Natural killer cell treated with Interleukin-12 subunit alpha and Interleukin-12 subunit beta and Interleukin-15 and Interleukin-18, amount 100 ng/mL, for 72 hours (primary cell): ENCODE measurements around the gene EPN2. TPM values are rescaled to one million over a fixed set of nuclear protein-coding genes. Genes with fewer than 3 reads are reported as not detected.
"Not testable (repeated sequence)": the region's sequence is repeated elsewhere in the genome, so short reads cannot be mapped to it uniquely, and the experiment has no call there.

Experiments used
- ATAC-seq, 2 donors: fragments of 150-1000 bp; cut with Tn5 transposase in 1 of 2; sonication (Bioruptor Pico), chemical (Tn5 transposase) in 1 of 2; 2 replicates each; pipeline ENCODE4 v1.10.0; 2021
- DNase-seq: peaks from one replicate; pipeline ENCODE4 v3.0.0; 2022; ENCODE audit warnings: low spot score
- H3K27ac Mint-ChIP-seq, 2 donors: 1 replicate in 1 of 2; 2 replicates in 1 of 2; pipeline ENCODE4 v1.8.0; 2022; ENCODE audit warnings: mixed read lengths in 2 of 2, mild to moderate bottlenecking in 1 of 2, moderate library complexity in 1 of 2
- H3K27me3 Mint-ChIP-seq, 2 donors: 1 replicate in 1 of 2; 2 replicates in 1 of 2; pipeline ENCODE4 v1.8.0; 2022; ENCODE audit warnings: mixed read lengths in 2 of 2
- H3K36me3 Mint-ChIP-seq: one replicate; pipeline ENCODE4 v1.8.0; 2022; ENCODE audit warnings: mixed read lengths
- H3K4me1 Mint-ChIP-seq, 2 donors: 1 replicate in 1 of 2; 2 replicates in 1 of 2; pipeline ENCODE4 v1.8.0; 2022; ENCODE audit warnings: low read depth in 2 of 2, mixed read lengths in 2 of 2, mild to moderate bottlenecking in 1 of 2
- H3K4me3 Mint-ChIP-seq: one replicate; pipeline ENCODE4 v1.8.0; 2022; ENCODE audit warnings: mixed read lengths
- H3K9me3 Mint-ChIP-seq: 2 replicates; pipeline ENCODE4 v1.8.0; 2022; ENCODE audit warnings: mixed read lengths
- total RNA-seq, 2 donors: library from RNA; stranded (reverse); gene quantifications; one replicate each; pipeline ENCODE4 v1.2.3, GENCODE V29; 2022

Gene EPN2
- total RNA-seq, 2 donors from 2014 or later: 1.5 to 20.3 TPM

DNA sequence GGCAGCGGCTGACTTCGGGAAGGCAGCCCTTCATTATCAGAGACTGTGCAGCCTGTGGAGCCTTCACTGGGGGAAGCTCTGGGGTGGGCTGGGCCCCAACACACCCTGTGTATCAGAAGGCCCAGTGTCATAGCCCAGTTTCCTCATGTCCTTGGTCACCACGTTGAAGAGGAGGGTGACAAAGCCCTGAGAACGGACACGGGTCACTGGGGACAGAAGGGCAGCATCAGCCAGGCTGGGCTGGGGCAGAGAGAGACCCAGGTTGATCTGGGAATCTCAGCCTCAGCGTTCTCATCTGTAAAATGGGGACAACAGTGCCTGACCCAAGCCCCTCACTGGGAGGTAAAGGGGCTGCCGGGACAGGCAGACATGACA lies 106.1 kb downstream of the EPN2 start:
- ATAC-seq: no peak

GRCh38 chr17:19343671-19344151 lies 106.5 kb downstream of the EPN2 start:
- peak; percentile 28 for DNase-seq
- Mint-ChIP-seq H3K27me3 (peaks cover 9 to 11% of the 10 kb centered on the region in 2 donors), H3K4me3 (no peak overlapping the region), H3K4me1 (peaks cover 3 to 4% of the 10 kb centered on the region in 2 donors), H3K36me3 (no peaks in the 10 kb centered on the region), H3K9me3 (no peaks in the 10 kb centered on the region), H3K27ac (no peak overlapping the region)
- no peak for ATAC-seq

More for the DNA sequence above, 106.1 kb downstream of the EPN2 start:
- H3K9me3 Mint-ChIP-seq: no peaks in the 10 kb centered on the region
- H3K27ac Mint-ChIP-seq: no peak overlapping the region
- peaks cover 3 to 4% of the 10 kb centered on the region in 2 donors for H3K4me1 Mint-ChIP-seq
- DNase-seq: no peak
- H3K4me3 Mint-ChIP-seq: no peak overlapping the region
- no peaks in the 10 kb centered on the region for H3K36me3 Mint-ChIP-seq
- peaks cover 9 to 11% of the 10 kb centered on the region in 2 donors for H3K27me3 Mint-ChIP-seq

GRCh38 chr17:19344311-19345066 lies 107.3 kb downstream of the EPN2 start:
- Mint-ChIP-seq H3K27me3 (peaks cover 9 to 11% of the 10 kb centered on the region in 2 donors), H3K9me3 (no peaks in the 10 kb centered on the region), H3K4me3 (no peak overlapping the region), H3K36me3 (no peaks in the 10 kb centered on the region), H3K27ac (no peak overlapping the region), H3K4me1 (peaks cover 3 to 4% of the 10 kb centered on the region in 2 donors)
- DNase-seq: peak; percentile 49
- no peak for ATAC-seq

DNA sequence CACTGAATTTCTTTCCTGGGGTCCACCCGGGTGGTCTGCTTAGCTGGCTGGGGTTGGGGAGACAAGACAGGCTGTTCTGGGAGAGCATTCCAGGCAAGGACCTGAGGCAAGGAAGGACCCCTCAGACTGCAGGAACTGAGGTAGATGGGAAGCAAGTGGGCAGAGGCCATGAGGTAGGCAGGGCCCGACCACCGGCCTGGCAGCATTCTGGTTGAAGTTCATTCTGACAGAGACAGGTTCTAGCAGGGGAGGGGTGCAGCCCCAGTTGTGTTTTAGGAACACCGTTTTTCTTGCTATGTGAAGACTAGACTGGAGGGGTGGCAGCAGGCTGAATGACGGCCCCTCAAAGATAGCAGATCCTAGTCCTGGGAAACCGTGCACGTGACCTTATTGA lies 107.9 kb downstream of the EPN2 start:
- ATAC-seq (no peak), DNase-seq (peak; percentile 3)
- H3K9me3 Mint-ChIP-seq: no peaks in the 10 kb centered on the region
- peaks cover 9 to 11% of the 10 kb centered on the region in 2 donors for H3K27me3 Mint-ChIP-seq
- H3K4me3 Mint-ChIP-seq: no peak overlapping the region
- no peaks in the 10 kb centered on the region for H3K36me3 Mint-ChIP-seq
- H3K4me1 Mint-ChIP-seq: peaks cover 3 to 4% of the 10 kb centered on the region in 2 donors
- H3K27ac Mint-ChIP-seq: no peak overlapping the region

DNA sequence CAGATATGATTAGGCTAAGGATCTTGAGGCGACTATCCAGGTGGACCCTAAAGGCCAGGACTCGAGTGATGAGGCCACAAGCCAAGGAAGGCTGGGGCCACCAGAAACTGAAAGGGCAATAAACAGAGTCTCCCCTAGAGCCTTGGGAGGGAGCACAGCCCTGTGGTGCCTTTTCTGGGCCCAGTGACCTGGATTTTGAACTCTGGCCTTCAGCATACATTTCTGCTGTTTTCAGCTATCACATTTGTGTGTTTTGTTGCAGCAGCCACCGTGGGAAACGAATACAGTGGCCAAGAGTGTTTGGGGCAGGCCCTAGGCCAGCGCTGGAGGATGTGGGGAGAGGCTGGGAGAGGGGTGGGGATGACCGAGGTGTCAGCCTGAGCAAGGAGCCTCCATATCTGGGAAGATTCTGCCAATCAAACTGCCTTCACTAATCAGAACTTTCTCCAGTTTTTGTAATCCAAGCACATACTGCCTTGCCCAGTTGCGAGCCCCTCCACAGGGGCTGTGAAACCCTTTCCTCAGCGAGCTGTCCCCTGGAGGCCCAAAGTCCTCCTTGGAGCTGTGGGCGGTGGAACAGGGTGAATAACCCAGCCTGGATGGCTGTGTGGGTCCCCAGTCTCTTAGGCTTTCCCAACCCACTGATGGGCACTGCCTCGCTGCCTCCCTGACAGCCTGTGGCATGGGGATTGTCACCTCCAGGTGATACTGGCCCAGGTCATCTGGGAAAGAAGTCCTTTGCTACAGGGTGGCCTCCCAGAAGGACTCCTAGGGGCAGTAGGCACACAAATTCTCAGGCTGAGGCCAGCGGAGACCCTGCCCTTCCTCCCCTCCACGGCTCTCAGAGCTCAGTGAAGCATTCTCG lies 108.6 kb downstream of the EPN2 start:
- Mint-ChIP-seq H3K4me1 (peaks cover 3 to 4% of the 10 kb centered on the region in 2 donors), H3K4me3 (no peak overlapping the region), H3K36me3 (no peaks in the 10 kb centered on the region), H3K27ac (no peak overlapping the region), H3K27me3 (peaks cover 9 to 11% of the 10 kb centered on the region in 2 donors), H3K9me3 (no peaks in the 10 kb centered on the region)
- ATAC-seq (no peak), DNase-seq (no peak)

DNA sequence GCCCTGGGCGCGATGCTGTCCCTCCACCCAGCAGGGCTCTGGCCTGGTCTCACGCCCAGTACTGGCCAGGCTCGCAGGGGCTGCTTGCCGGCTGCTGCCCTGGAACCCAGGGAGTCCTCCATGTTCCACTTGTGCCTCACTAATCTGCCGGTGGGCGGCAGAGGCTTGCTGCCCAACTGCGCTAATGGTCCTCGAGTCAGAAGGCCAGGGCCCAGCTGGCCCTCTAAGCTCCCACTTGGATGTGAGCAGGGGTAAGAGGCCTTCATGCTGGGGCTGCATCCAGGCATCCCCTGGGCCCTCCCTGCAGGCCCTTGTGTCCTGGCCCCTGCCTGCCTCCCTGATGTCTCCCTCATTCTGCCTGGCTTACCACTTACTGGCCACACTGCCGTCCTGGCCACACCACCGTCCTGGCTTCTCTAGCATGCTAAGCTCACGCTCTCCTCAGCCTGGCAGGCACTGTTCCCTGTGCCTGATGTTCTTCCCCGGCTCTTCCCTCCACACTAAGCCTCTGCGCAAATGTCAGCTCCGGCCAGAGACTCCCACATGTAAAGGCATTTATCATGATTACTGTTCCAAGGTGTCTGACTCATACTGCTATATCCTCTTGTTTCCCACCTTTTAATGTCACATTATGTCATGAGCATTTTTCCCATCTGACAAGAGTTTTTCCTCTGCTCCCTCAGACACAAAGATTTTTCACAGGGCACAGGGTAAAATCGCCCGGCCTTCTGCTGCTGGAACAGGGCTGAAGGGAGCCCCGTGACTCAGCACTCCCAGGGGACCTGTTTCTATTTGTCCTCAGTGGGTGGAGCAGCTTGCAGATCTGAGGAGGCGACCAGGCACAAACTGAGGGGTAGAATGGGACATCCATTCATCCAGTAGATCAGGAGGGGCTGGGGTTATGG lies 109.4 kb downstream of the EPN2 start:
- Mint-ChIP-seq H3K27ac (no peak overlapping the region), H3K9me3 (no peaks in the 10 kb centered on the region), H3K4me3 (no peak overlapping the region), H3K27me3 (peaks cover 4 to 7% of the 10 kb centered on the region in 2 donors), H3K4me1 (peaks cover 3 to 4% of the 10 kb centered on the region in 2 donors), H3K36me3 (no peaks in the 10 kb centered on the region)
- DNase-seq (peak; percentile 56), ATAC-seq (no peak)

- H3K36me3 Mint-ChIP-seq: no peaks in the 10 kb centered on the region
- H3K27ac Mint-ChIP-seq: no peak overlapping the region
- peak; percentile 28 for DNase-seq
- no peaks in the 10 kb centered on the region for H3K4me1 Mint-ChIP-seq
- no peak overlapping the region for H3K4me3 Mint-ChIP-seq
- no peaks in the 10 kb centered on the region for H3K9me3 Mint-ChIP-seq
- no peaks in the 10 kb centered on the region for H3K27me3 Mint-ChIP-seq
- ATAC-seq: no peak
Observed at GRCh38 chr17:19347323-19348080, 110.3 kb downstream of the EPN2 start.

GRCh38 chr17:19348081-19348650 lies 111.0 kb downstream of the EPN2 start:
- no peaks in the 10 kb centered on the region for H3K27me3 Mint-ChIP-seq
- H3K4me3 Mint-ChIP-seq: no peak overlapping the region
- H3K4me1 Mint-ChIP-seq: no peaks in the 10 kb centered on the region
- H3K27ac Mint-ChIP-seq: no peak overlapping the region
- H3K36me3 Mint-ChIP-seq: no peaks in the 10 kb centered on the region
- ATAC-seq (no peak), DNase-seq (peak; percentile 18)
- no peaks in the 10 kb centered on the region for H3K9me3 Mint-ChIP-seq

DNA sequence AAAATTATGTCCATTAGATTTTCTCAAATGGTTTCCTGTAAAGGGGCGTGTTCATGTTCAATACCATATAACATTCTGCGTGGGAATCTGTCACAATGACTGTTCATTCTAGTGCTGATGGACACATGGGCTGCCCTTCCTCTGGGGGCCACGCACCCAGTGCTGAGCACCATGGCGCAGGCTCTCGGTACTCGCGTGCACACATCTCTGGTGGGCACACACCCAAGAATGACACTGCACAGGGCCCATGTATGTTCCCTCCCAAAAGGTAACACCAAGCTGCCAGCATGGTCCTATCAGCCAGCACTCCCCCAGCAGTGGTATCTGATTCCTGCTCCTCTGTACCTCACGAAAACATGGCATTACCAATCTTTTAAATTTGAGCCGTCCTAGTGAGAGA lies 111.6 kb downstream of the EPN2 start:
- H3K27me3 Mint-ChIP-seq: peaks cover 0 to under 1% of the 10 kb centered on the region in 2 donors
- peak; percentile 0 for DNase-seq
- H3K9me3 Mint-ChIP-seq: no peaks in the 10 kb centered on the region

GRCh38 chr17:19353401-19353800 lies 116.2 kb downstream of the EPN2 start:
- ATAC-seq, H3K9me3 Mint-ChIP-seq, H3K36me3 Mint-ChIP-seq, H3K4me1 Mint-ChIP-seq, H3K27ac Mint-ChIP-seq, H3K4me3 Mint-ChIP-seq: not testable (repeated sequence)
- H3K27me3 Mint-ChIP-seq: peaks cover 8 to 12% of the 10 kb centered on the region in 2 donors
- DNase-seq: peak; percentile 26

More for the DNA sequence above, 111.6 kb downstream of the EPN2 start:
- no peak overlapping the region for H3K27ac Mint-ChIP-seq
- H3K4me3 Mint-ChIP-seq: no peak overlapping the region
- ATAC-seq: no peak
- H3K36me3 Mint-ChIP-seq: no peaks in the 10 kb centered on the region
- H3K4me1 Mint-ChIP-seq: no peaks in the 10 kb centered on the region

DNA sequence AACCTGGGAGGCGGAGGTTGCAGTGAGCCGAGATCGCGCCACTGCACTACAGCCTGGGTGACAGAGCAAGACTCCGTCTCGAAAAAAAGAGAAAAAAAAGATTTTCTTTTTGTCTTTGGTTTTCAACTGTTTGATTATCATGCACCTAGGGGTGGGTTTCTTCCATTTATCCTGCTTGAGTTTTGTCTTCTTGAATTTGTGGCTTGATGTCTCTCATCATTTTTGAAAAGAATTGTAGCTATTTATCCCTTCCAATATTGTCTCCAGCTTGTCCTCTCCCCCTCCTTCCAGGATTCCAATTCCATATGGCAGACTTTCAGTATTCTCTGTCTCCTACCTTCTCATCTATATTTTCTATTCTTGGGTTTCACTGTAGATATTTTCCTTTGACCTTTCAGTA lies 117.6 kb downstream of the EPN2 start:
- no peaks in the 10 kb centered on the region for H3K9me3 Mint-ChIP-seq
- no peak for DNase-seq
- no peak overlapping the region for H3K4me3 Mint-ChIP-seq

DNA sequence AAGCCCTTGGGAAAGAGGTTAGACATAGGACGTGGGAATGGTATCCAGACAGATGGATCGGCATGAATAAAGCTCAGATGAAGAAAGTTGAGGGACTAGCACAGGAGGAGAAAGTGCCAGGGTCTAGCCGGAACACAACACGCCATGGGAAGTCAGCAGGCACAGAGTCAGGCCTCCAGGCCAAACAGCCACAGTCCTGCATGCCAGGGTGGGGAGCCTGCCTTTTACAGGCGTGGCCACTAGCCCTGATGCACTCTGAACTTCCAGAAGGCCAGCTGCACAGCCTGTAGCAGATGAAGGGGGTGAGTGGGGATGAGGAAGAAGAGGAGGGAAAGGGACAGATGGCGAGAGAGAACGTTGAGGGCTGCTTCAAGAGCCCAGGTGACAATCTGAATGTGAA lies 120.2 kb downstream of the EPN2 start:
- peaks cover 3 to 11% of the 10 kb centered on the region in 2 donors for H3K4me1 Mint-ChIP-seq
- ATAC-seq (no peak), DNase-seq (no peak)
- H3K9me3 Mint-ChIP-seq: no peaks in the 10 kb centered on the region
- no peaks in the 10 kb centered on the region for H3K36me3 Mint-ChIP-seq
- no peak overlapping the region for H3K4me3 Mint-ChIP-seq
- H3K27me3 Mint-ChIP-seq: peaks cover 12 to 13% of the 10 kb centered on the region in 2 donors
- no peak overlapping the region for H3K27ac Mint-ChIP-seq

More for the DNA sequence above, 117.6 kb downstream of the EPN2 start:
- H3K4me1 Mint-ChIP-seq: no peaks in the 10 kb centered on the region
- no peaks in the 10 kb centered on the region for H3K36me3 Mint-ChIP-seq
- ATAC-seq: no peak
- H3K27me3 Mint-ChIP-seq: peaks cover 10 to 12% of the 10 kb centered on the region in 2 donors
- no peak overlapping the region for H3K27ac Mint-ChIP-seq
